GM18951 (cell line): ENCODE data around the gene NFIC.
"Not testable (repeated sequence)": the region's sequence is repeated elsewhere in the genome, so short reads cannot be mapped to it uniquely, and the experiment has no call there.

ENCODE experiments used
- POLR2A ChIP-seq: IDR thresholded peaks from 4 replicates; pipeline ENCODE4 v1.6.1; 2011; ENCODE audit warnings: mild to moderate bottlenecking; ENCODE audit not compliant: insufficient read length, insufficient read depth; ENCODE audit errors: extremely low read depth
- in situ Hi-C: fragments of 300-500 bp; cut with MboI; formaldehyde crosslinking; loops from one replicate; pipeline ENCODE4 v1.12.0; 2022; ENCODE audit warnings: low sequenced_read_pairs, mixed read lengths, inconsistent platforms; ENCODE audit not compliant: unreplicated experiment

The NFIC gene

GRCh38 chr19:3409346-3410064, 43.1 kb downstream of the NFIC start:
- in situ Hi-C loops, result no loop called here
- no peak for TF ChIP-seq POLR2A

- in situ Hi-C loops, result no loop called here
- TF ChIP-seq POLR2A, result no peak
Observed at GRCh38 chr19:3411636-3412035, 45.3 kb downstream of the NFIC start.

- TF ChIP-seq POLR2A, result no peak
- in situ Hi-C loops, result no loop called here
Observed at GRCh38 chr19:3412066-3412465, 45.7 kb downstream of the NFIC start.

- in situ Hi-C loops, result no loop called here
- TF ChIP-seq POLR2A, result no peak
Observed at GRCh38 chr19:3413796-3414327, 47.5 kb downstream of the NFIC start.

- no peak for TF ChIP-seq POLR2A
- in situ Hi-C loops, result no loop called here
Observed at GRCh38 chr19:3415695-3416094, 49.3 kb downstream of the NFIC start.

GRCh38 chr19:3420244-3420755, 53.9 kb downstream of the NFIC start:
- TF ChIP-seq POLR2A, result no peak
- in situ Hi-C loops, result no loop called here

GRCh38 chr19:3420909-3421619, 54.7 kb downstream of the NFIC start:
- no peak for TF ChIP-seq POLR2A
- in situ Hi-C loops, result no loop called here

GRCh38 chr19:3421656-3422055, 55.3 kb downstream of the NFIC start:
- in situ Hi-C loops, result not testable (repeated sequence)

GRCh38 chr19:3423183-3423829, 56.9 kb downstream of the NFIC start:
- in situ Hi-C loops, result no loop called here

GRCh38 chr19:3426433-3426832, 60.0 kb downstream of the NFIC start:
- TF ChIP-seq POLR2A, result no peak
- in situ Hi-C loops, result no loop called here

More at GRCh38 chr19:3423183-3423829, 56.9 kb downstream of the NFIC start:
- no peak for TF ChIP-seq POLR2A

- in situ Hi-C loops, result not testable (repeated sequence)
Observed at GRCh38 chr19:3430366-3430680, 63.9 kb downstream of the NFIC start.

GRCh38 chr19:3431760-3432397, 65.5 kb downstream of the NFIC start:
- no peak for TF ChIP-seq POLR2A
- in situ Hi-C loops, result no loop called here

- in situ Hi-C loops, result no loop called here
- no peak for TF ChIP-seq POLR2A
Observed at GRCh38 chr19:3433313-3433712, 66.9 kb downstream of the NFIC start.
